Measurements from ENCODE around the gene PICK1. TPM values are rescaled to one million over a fixed set of nuclear protein-coding genes. Genes with fewer than 3 reads are reported as not detected.

PICK1 gene
- total RNA-seq, 2 donors from 2014 or later: 33.9 to 56.2 TPM

DNA sequence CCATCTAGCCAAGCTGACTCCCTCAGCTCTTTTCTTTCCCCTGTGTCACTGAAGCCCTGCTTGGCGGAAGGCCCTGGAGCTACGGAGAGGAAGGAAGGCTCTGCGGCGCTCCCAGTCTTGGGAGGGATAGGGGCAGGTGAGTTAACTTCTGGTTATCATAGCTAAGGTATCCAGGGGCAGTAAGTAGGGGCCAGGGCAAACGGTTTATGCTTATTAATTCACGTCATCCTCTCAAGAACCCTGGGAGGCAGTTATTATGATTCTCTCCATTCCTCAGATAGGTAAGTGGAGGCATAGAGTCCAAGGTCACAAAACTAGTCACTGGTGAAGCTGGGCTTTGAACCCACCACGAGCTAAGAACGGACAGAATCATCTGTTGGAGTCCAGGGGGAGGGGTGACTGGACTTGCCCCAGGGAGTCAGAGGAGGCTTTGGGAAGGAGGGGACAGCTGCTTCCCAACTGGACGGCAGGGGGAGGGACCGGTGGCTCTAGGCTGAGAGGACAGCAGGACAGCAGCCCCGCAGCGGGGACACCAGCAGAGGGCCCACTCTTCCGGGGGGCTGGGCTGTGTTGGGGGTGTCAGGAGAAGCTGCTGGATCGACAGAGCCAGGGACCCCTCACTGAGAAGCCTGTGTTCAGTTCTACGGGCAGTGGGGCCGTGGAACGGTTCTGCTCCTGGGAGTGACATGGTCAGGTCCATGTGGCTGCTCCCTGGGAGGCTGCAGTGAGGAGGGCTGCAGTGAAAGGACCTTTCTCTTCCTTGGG lies 49.8 kb downstream of the PICK1 start:
- Histone ChIP-seq H3K36me3 (no peaks in the 10 kb centered on the region), H3K27ac (peak overlapping the region in 1 of 2 donors; percentile 22), H3K9me3 (no peaks in the 10 kb centered on the region), H3K4me3 (no peak overlapping the region), H3K4me1 (ENCODE audit: control insufficient read depth in 1 of 2, low read depth in 2 of 2) (peaks cover 0 to 20% of the 10 kb centered on the region in 2 donors), H3K27me3 (replicated peaks; ENCODE audit: insufficient read depth) (no peaks in the 10 kb centered on the region)
- ATAC-seq (ENCODE audit: insufficient number of reproducible peaks, low FRiP score, low read depth): no peak
- DNase-seq (ENCODE audit: low spot score): no peak
- TF ChIP-seq, protein P1, sequence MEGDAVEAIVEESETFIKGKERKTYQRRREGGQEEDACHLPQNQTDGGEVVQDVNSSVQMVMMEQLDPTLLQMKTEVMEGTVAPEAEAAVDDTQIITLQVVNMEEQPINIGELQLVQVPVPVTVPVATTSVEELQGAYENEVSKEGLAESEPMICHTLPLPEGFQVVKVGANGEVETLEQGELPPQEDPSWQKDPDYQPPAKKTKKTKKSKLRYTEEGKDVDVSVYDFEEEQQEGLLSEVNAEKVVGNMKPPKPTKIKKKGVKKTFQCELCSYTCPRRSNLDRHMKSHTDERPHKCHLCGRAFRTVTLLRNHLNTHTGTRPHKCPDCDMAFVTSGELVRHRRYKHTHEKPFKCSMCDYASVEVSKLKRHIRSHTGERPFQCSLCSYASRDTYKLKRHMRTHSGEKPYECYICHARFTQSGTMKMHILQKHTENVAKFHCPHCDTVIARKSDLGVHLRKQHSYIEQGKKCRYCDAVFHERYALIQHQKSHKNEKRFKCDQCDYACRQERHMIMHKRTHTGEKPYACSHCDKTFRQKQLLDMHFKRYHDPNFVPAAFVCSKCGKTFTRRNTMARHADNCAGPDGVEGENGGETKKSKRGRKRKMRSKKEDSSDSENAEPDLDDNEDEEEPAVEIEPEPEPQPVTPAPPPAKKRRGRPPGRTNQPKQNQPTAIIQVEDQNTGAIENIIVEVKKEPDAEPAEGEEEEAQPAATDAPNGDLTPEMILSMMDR (IDR thresholded peaks at IDR 0.05): no peak

GRCh38 chr22:38107692-38108515 lies 50.7 kb downstream of the PICK1 start:
- Histone ChIP-seq H3K4me1 (ENCODE audit: control insufficient read depth in 1 of 2, low read depth in 2 of 2) (peaks cover 0 to 20% of the 10 kb centered on the region in 2 donors), H3K36me3 (no peaks in the 10 kb centered on the region), H3K4me3 (no peak overlapping the region), H3K27ac (peak overlapping the region; percentile 12 to 22), H3K27me3 (replicated peaks; ENCODE audit: insufficient read depth) (no peaks in the 10 kb centered on the region), H3K9me3 (no peaks in the 10 kb centered on the region)
- DNase-seq (ENCODE audit: low spot score): no peak
- TF ChIP-seq, protein P1 (IDR thresholded peaks at IDR 0.05): no peak
- no peak for ATAC-seq (ENCODE audit: insufficient number of reproducible peaks, low FRiP score, low read depth)

DNA sequence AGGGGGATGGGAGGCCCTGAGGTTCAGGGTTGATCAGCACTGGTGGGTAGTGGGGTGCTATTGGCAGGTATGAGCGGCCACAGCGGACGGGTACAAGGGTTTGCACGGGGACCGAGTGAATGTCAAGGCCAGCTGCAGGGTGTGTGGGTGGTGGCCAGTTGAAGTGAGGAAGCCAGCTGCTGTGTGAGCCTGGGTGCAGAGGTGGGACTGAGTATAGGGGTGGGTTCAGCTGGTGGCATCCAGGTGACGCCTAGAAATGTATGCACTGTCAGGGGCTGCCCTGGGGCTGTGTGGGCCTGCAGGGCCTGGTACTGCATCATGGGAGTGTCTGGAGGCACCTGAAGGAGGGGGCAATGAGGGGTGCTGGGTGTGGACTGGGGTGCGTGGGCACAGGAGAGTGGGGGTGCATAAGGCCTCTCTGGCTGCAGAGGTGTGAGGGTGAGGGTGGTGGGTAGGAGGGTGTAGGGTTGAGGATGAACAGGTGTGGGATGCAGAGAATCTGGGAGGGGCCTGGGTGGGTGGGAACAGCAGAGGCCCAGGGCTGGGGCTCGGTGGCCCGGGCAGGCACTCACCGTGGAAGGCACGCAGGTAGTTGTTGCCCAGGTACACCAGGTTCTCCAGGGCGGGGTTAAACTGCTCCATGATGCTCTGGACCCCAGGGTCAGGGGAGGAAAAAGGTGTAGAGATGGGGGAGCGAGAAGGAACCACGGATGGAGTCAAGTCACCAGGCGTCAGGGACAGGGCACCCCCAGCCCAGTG lies 51.5 kb downstream of the PICK1 start:
- Histone ChIP-seq H3K36me3 (no peaks in the 10 kb centered on the region), H3K9me3 (no peaks in the 10 kb centered on the region), H3K27me3 (replicated peaks; ENCODE audit: insufficient read depth) (no peaks in the 10 kb centered on the region), H3K4me3 (no peak overlapping the region), H3K27ac (no peak overlapping the region), H3K4me1 (ENCODE audit: control insufficient read depth in 1 of 2, low read depth in 2 of 2) (peaks cover 0 to 23% of the 10 kb centered on the region in 2 donors)
- TF ChIP-seq, protein P1 (IDR thresholded peaks at IDR 0.05): no peak
- no peak for ATAC-seq (ENCODE audit: insufficient number of reproducible peaks, low FRiP score, low read depth)
- no peak for DNase-seq (ENCODE audit: low spot score)

DNA sequence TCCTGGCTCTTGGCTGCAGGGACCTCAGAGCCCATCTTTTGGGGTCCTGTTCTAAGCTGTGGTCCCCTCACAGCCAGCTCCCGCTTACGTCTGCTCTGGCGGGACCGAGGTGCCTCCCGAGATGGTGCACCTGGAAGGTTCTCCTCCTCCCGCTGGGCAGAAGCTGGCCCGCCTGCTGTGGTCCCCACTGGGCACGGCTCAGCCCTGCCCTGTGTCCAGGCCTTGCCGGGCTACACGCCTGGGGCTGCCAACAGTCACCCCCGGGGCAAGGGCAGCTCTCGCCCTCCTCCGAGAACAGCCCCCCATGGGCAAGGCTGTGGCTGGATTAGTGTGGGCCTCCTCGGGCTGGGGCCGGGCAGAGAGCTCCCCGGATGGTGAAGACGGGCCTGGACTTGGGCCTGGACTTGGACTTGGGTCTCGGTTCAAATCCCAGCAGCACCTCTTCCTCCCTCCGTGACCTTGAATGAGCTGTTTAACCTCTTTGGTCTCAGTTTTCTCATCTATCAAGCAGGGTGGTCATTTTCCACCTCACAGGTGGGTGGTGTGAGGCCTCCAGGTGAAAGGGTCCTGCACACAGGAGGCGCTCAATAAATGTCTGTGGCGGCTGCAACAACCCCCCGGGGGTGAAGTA lies 52.3 kb downstream of the PICK1 start:
- Histone ChIP-seq H3K4me1 (ENCODE audit: control insufficient read depth in 1 of 2, low read depth in 2 of 2) (peaks cover 0 to 28% of the 10 kb centered on the region in 2 donors), H3K27ac (no peak overlapping the region), H3K27me3 (replicated peaks; ENCODE audit: insufficient read depth) (no peaks in the 10 kb centered on the region), H3K36me3 (no peaks in the 10 kb centered on the region), H3K9me3 (no peaks in the 10 kb centered on the region), H3K4me3 (no peak overlapping the region)
- ATAC-seq (ENCODE audit: insufficient number of reproducible peaks, low FRiP score, low read depth) (no peak), DNase-seq (ENCODE audit: low spot score) (no peak)
- TF ChIP-seq, protein P1 (IDR thresholded peaks at IDR 0.05): no peak
